ENCODE measurements around the gene JAZF1. TPM values are rescaled to one million over a fixed set of nuclear protein-coding genes. Genes with fewer than 3 reads are reported as not detected.

Gene JAZF1
- total and polyA plus RNA-seq, 2 of the 4 experiments (the other 2 are of a cell fraction): 8.4 to 10.5 TPM

DNA sequence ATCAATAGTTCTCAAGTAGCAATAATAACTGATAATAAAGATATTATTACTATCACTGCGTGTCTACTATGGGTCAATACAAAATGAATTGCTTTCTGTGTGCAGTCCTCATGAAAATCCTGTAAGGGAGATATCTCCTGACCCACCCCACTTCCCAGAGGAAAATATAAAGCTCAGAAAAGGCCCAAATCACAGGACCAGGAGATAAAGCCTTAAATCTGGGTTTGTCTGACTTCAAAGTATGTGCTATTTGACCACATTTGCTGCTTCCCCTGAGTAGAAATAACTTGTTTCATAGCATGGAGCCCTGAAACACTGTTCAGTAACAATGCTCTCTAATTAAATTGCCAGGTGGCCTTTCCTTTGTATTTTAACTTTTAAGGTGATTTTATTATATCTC is 174.1 kb downstream of the JAZF1 start:
- intact Hi-C loops (cut with micrococcal nuclease): no loop called here
- in situ Hi-C loops (cut with MboI; ENCODE audit: low sequenced_read_pairs): loop anchor here (25.0 kb wide), 1 partner anchor 219 kb away; no protein-coding TSS in a partner anchor
- Histone ChIP-seq H3K36me3 (ENCODE audit: control insufficient read depth, insufficient read depth, low read length) (no peaks in the 10 kb centered on the region), H2BK5ac (ENCODE audit: low read depth, low read length, poor library complexity, severe bottlenecking) (no peak overlapping the region), H3K9ac (ENCODE audit: low read depth, low read length) (no peak overlapping the region), H3K9me3 (ENCODE audit: control insufficient read depth, insufficient read depth, low read length) (no peaks in the 10 kb centered on the region), H3K79me1 (ENCODE audit: low read depth in 1 of 2, low read length in 2 of 2) (peaks cover 2 to 44% of the 10 kb centered on the region in 2 experiments), H3K14ac (replicated peaks; ENCODE audit: low read depth, low read length) (no peak overlapping the region), H3K9me1 (ENCODE audit: insufficient read depth, low read length) (0 out of 2 replicates have a peak, but pooled peaks cover 3% of the 10 kb centered on the region), H4K8ac (ENCODE audit: low read depth in 2 of 2, low read length in 2 of 2) (no peak overlapping the region), H3K23ac (ENCODE audit: low read depth, low read length) (no peak overlapping the region), H2BK15ac (ENCODE audit: low read depth, low read length) (no peak overlapping the region), H2AFZ (replicated peaks; ENCODE audit: low read length, poor library complexity) (no peak overlapping the region), H3K4me1 (ENCODE audit: control insufficient read depth, insufficient read depth, low read length) (peaks cover 2% of the 10 kb centered on the region; the same call in 1 of the 2 replicates), H3K18ac (ENCODE audit: low read depth, low read length) (no peak overlapping the region), H3K4me2 (ENCODE audit: low read depth, low read length) (no peak overlapping the region), H3K4ac (ENCODE audit: low read depth, low read length) (no peak overlapping the region), H4K5ac (ENCODE audit: low read depth, low read length) (no peak overlapping the region), H2AK5ac (ENCODE audit: low read depth, low read length) (no peak overlapping the region), H3K27me3 (ENCODE audit: control insufficient read depth, insufficient read depth, low read length) (no peaks in the 10 kb centered on the region), H3K56ac (ENCODE audit: extremely low read depth, insufficient read depth, low read length) (no peak overlapping the region), H2AK9ac (replicated peaks; ENCODE audit: low read depth, low read length, poor library complexity) (no peak overlapping the region), H2BK120ac (ENCODE audit: low read depth, low read length) (no peak overlapping the region), H4K91ac (ENCODE audit: insufficient read depth, low read depth, low read length) (no peak overlapping the region), H4K20me1 (ENCODE audit: insufficient read depth, low read length) (peaks cover 4% of the 10 kb centered on the region; the same call in 1 of the 2 replicates), H3K4me3 (ENCODE audit: insufficient read depth, low read depth, low read length) (no peak overlapping the region), H2BK20ac (ENCODE audit: low read depth, low read length) (no peak overlapping the region), H3K27ac (ENCODE audit: insufficient read depth, low read length) (no peak overlapping the region)
- BruUV-seq (replicated peaks): no TSS peak
- ATAC-seq (ENCODE audit: low read depth) (no peak), DNase-seq (no peak)
- dilution Hi-C loops (cut with HindIII; ENCODE audit: low sequenced_read_pairs, unreplicated experiment): no loop called here
- ChIA-PET POLR2A (ENCODE audit: unreplicated experiment) (no interaction called here), CTCF (no interaction called here)
- TF ChIP-seq FOS (IDR thresholded peaks at IDR 0.05; ENCODE audit: low read depth, low read length) (no peak), POLR2A (IDR thresholded peaks at IDR 0.05; ENCODE audit: low read depth, low read length) (no peak), RCOR1 (IDR thresholded peaks at IDR 0.05; ENCODE audit: insufficient replicate concordance, low read length) (no peak), MXI1 (IDR thresholded peaks at IDR 0.05; ENCODE audit: borderline replicate concordance, low read depth, low read length) (no peak), BHLHE40 (IDR thresholded peaks at IDR 0.05; ENCODE audit: low read depth, low read length) (no peak)
- TF ChIP-seq, protein P1, sequence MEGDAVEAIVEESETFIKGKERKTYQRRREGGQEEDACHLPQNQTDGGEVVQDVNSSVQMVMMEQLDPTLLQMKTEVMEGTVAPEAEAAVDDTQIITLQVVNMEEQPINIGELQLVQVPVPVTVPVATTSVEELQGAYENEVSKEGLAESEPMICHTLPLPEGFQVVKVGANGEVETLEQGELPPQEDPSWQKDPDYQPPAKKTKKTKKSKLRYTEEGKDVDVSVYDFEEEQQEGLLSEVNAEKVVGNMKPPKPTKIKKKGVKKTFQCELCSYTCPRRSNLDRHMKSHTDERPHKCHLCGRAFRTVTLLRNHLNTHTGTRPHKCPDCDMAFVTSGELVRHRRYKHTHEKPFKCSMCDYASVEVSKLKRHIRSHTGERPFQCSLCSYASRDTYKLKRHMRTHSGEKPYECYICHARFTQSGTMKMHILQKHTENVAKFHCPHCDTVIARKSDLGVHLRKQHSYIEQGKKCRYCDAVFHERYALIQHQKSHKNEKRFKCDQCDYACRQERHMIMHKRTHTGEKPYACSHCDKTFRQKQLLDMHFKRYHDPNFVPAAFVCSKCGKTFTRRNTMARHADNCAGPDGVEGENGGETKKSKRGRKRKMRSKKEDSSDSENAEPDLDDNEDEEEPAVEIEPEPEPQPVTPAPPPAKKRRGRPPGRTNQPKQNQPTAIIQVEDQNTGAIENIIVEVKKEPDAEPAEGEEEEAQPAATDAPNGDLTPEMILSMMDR (conservative IDR thresholded peaks at IDR 0.05; ENCODE audit: low read depth, low read length): no peak
- TF ChIP-seq, protein P2, sequence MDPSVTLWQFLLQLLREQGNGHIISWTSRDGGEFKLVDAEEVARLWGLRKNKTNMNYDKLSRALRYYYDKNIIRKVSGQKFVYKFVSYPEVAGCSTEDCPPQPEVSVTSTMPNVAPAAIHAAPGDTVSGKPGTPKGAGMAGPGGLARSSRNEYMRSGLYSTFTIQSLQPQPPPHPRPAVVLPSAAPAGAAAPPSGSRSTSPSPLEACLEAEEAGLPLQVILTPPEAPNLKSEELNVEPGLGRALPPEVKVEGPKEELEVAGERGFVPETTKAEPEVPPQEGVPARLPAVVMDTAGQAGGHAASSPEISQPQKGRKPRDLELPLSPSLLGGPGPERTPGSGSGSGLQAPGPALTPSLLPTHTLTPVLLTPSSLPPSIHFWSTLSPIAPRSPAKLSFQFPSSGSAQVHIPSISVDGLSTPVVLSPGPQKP (IDR thresholded peaks at IDR 0.05; ENCODE audit: borderline replicate concordance, low read depth, low read length): no peak
- no CpG with 5 or more reads among the region's 1 CpG for WGBS, 2 experiments (ENCODE audit: extremely low coverage in 2 of 2, insufficient read length in 1 of 2)

Measured in IMR-90 (cell line).